HCT116 (cell line): Measurements from ENCODE around the gene TMEM132D. TPM values are rescaled to one million over a fixed set of nuclear protein-coding genes. Genes with fewer than 3 reads are reported as not detected.
"Not testable (repeated sequence)": the region's sequence is repeated elsewhere in the genome, so short reads cannot be mapped to it uniquely, and the experiment has no call there.

Experiments used
- ATAC-seq: fragments of 200-7000 bp; cut with Tn5 transposase; 2 replicates; pipeline ENCODE4 v1.9.1; 2020; ENCODE audit warnings: mild to moderate bottlenecking, moderate library complexity
- BruUV-seq: library from RNA; stranded (reverse); fragments of 400-500 nt; replicated peaks from 2 replicates; lab custom pipeline; 2021; lab: Mats Ljungman, UMichigan
- CTCF ChIA-PET: fragments of 300-600 bp; sonication (Branson Sonifier 250); formaldehyde crosslinking; loops from one replicate; lab custom pipeline; 2021; ENCODE audit warnings: antibody characterized with exemption; lab: Charles Lee
- POLR2A ChIA-PET: fragments of 300-600, 350-600 bp; sonication (Branson Sonifier 250); formaldehyde crosslinking; loops from one replicate; lab custom pipeline; 2021; ENCODE audit warnings: antibody characterized with exemption; lab: Charles Lee
- RAD21 ChIA-PET, 2 experiments: fragments of 300-600 bp; sonication (Branson Sonifier 250); formaldehyde crosslinking; loops; one replicate each; lab custom pipeline; 2023; ENCODE audit warnings: low total read pairs in 2 of 2; ENCODE audit not compliant: uncharacterized antibody in 2 of 2, unreplicated experiment in 2 of 2, low non-redundant PET in 1 of 2; lab: Charles Lee
- DNase-seq: peaks from one replicate; pipeline ENCODE4 v3.0.0-alpha.2; 2010; ENCODE audit warnings: low read depth, low spot score
- H2AFZ ChIP-seq: fragments of 200-600 bp; shearing (Covaris generic), sonication (generic); 2 replicates; pipeline ENCODE4 v1.6.1; 2017; ENCODE audit warnings: low read depth, mixed run types, mixed read lengths, antibody characterized with exemption, low read length; ENCODE audit not compliant: poor library complexity, severe bottlenecking
- H3K27ac ChIP-seq: 2 replicates; pipeline ENCODE4 v1.5.1; 2012; ENCODE audit warnings: low read depth, low read length
- H3K27me3 ChIP-seq: fragments of 200-600 bp; sonication (generic); 2 replicates; pipeline ENCODE4 v1.6.1; 2016; ENCODE audit warnings: mixed run types, low read length, mixed read lengths; ENCODE audit not compliant: insufficient read depth
- H3K36me3 ChIP-seq, 2 experiments: fragments of 200-500 bp in 1 of 2; fragments of 200-600 bp in 1 of 2; sonication (Bioruptor generic) in 1 of 2; sonication (generic) in 1 of 2; 2 replicates each; pipeline versions ENCODE4 v1.5.1 to v1.6.1; 2014 to 2016; ENCODE audit warnings: low read length in 2 of 2, inconsistent platforms in 1 of 2, mixed read lengths in 1 of 2, mixed run types in 1 of 2; ENCODE audit not compliant: insufficient read depth in 2 of 2, control insufficient read depth in 1 of 2
- H3K4me1 ChIP-seq, 2 experiments: fragments of 200-600 bp in 1 of 2; sonication (generic) in 1 of 2; 2 replicates each; pipeline versions ENCODE4 v1.5.1 to v1.6.1; 2012 to 2017; ENCODE audit warnings: low read length in 2 of 2, inconsistent platforms in 1 of 2, mild to moderate bottlenecking in 1 of 2, mixed read lengths in 1 of 2, mixed run types in 1 of 2, moderate library complexity in 1 of 2; ENCODE audit not compliant: insufficient read depth in 2 of 2, control insufficient read depth in 1 of 2
- H3K4me2 ChIP-seq: fragments of 200-600 bp; sonication (generic); 2 replicates; pipeline ENCODE4 v1.6.1; 2017; ENCODE audit warnings: mixed run types, low read length, mixed read lengths
- H3K4me3 ChIP-seq, 2 experiments: fragments of 200-600 bp in 1 of 2; sonication (generic) in 1 of 2; replicated peaks in 1 of 2; 2 replicates each; pipeline ENCODE4 v1.5.1; 2011 to 2016; ENCODE audit warnings: low read length in 2 of 2, control low read depth in 1 of 2, low read depth in 1 of 2, mild to moderate bottlenecking in 1 of 2, mixed read lengths in 1 of 2, mixed run types in 1 of 2
- H3K79me2 ChIP-seq: fragments of 200-600 bp; sonication (generic); 2 replicates; pipeline ENCODE4 v1.6.1; 2017; ENCODE audit warnings: mild to moderate bottlenecking, mixed run types, low read length, moderate library complexity, mixed read lengths; ENCODE audit not compliant: insufficient read depth
- H3K9ac ChIP-seq: fragments of 200-600 bp; sonication (generic); 2 replicates; pipeline ENCODE4 v1.6.1; 2016; ENCODE audit warnings: low read length, mixed read lengths
- H3K9me2 ChIP-seq: fragments of 200-600 bp; sonication (generic), shearing (Covaris generic); 2 replicates; pipeline ENCODE4 v1.6.1; 2017; ENCODE audit warnings: mixed run types, mild to moderate bottlenecking, moderate library complexity; ENCODE audit not compliant: insufficient read depth
- H3K9me3 ChIP-seq, 2 experiments: fragments of 200-500 bp in 1 of 2; fragments of 200-600 bp in 1 of 2; sonication (Bioruptor generic) in 1 of 2; sonication (generic) in 1 of 2; 2 replicates each; pipeline ENCODE4 v1.6.1; 2014 to 2017; ENCODE audit warnings: low read length in 2 of 2, mixed read lengths in 2 of 2, inconsistent platforms in 1 of 2, low read depth in 1 of 2, mild to moderate bottlenecking in 1 of 2, mixed run types in 1 of 2, moderate library complexity in 1 of 2; ENCODE audit not compliant: control insufficient read depth in 1 of 2, insufficient read depth in 1 of 2
- H4K20me1 ChIP-seq: fragments of 200-600 bp; sonication (generic), shearing (Covaris generic); 2 replicates; pipeline ENCODE4 v1.6.1; 2017; ENCODE audit warnings: mixed run types, mild to moderate bottlenecking, moderate library complexity; ENCODE audit not compliant: insufficient read depth
- CEBPB ChIP-seq: IDR thresholded peaks from 2 replicates; pipeline ENCODE4 v1.6.1; 2012; ENCODE audit warnings: low read depth
- EGR1 ChIP-seq: IDR thresholded peaks from 2 replicates; pipeline ENCODE4 v1.6.1; 2012; ENCODE audit warnings: low read depth
- JUND ChIP-seq: IDR thresholded peaks from 2 replicates; pipeline ENCODE4 v1.6.1; 2012
- RAD21 ChIP-seq: IDR thresholded peaks from 2 replicates; pipeline ENCODE4 v1.6.1; 2012; ENCODE audit warnings: low read depth, mild to moderate bottlenecking
- SP1 ChIP-seq: IDR thresholded peaks from 2 replicates; pipeline ENCODE4 v1.6.1; 2012; ENCODE audit warnings: low read depth
- SRF ChIP-seq: IDR thresholded peaks from 2 replicates; pipeline ENCODE4 v1.6.1; 2012; ENCODE audit warnings: low read depth
- TCF7L2 ChIP-seq: IDR thresholded peaks from 2 replicates; pipeline ENCODE4 v1.7.0; 2011; ENCODE audit warnings: borderline replicate concordance, inconsistent platforms; ENCODE audit not compliant: insufficient read depth, insufficient read length; ENCODE audit errors: extremely low read depth
- ZNF274 ChIP-seq: fragments of 200-500 bp; sonication (Bioruptor generic); IDR thresholded peaks from 2 replicates; pipeline ENCODE4 v1.6.1; 2014; ENCODE audit warnings: mild to moderate bottlenecking, low read depth, low read length, inconsistent platforms
- intact Hi-C: fragments of 100-400 bp; cut with micrococcal nuclease; formaldehyde crosslinking; loops from 2 replicates; pipeline ENCODE4 v1.10.0; 2022
- total RNA-seq: library from RNA; stranded (reverse); gene quantifications from one replicate; pipeline ENCODE4 v1.2.1, GENCODE V29; 2021; ENCODE audit not compliant: unreplicated experiment
- TF ChIP-seq, protein P1 (sequence below): IDR thresholded peaks from 2 replicates; pipeline ENCODE4 v1.6.1; 2012
- TF ChIP-seq, protein P2 (sequence below): IDR thresholded peaks from 2 replicates; pipeline ENCODE4 v1.6.1; 2012

TMEM132D gene
- total RNA-seq, 1 experiment from 2014 or later: not detected

DNA sequence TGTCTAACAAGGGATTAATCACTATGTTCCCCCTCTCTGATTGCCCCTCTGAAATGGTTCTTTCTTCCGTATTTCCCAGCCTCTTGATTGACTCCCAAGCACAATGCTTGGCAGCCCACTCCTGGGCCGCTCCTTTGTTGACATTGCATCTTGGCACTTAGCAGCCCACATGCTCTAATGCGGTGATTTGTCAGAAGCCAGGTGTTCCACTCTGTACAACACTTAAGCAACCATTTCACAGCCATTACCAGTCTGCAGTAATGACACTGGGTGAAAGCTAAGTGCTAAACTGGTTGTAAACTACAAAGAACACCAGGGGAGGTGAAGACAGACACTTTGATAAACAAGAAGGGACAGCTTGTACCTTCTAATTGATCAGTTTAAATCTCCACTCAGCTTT, 353.5 kb downstream of the TMEM132D start:
- CTCF ChIA-PET: no interaction called here

DNA sequence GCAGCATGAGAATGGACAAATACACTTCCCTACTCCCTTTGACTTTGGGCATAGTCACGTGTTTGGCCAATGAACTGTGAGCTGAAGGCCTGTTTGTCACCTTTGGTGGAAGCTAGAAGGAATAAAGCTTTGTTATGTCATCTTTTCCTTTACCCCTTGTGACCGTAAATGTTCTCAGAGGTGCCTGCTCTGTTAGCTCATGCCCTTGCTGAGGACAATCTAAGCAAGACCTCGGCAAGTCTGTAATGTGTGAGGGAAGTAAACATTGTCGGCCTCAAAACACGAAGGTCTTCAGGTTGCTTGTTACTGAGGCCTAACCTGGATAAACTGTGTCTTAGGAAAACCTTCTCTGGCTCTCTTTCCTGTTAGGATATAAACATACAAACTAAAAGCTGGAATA, 354.2 kb downstream of the TMEM132D start:
- DNase-seq (no peak), ATAC-seq (no peak)
- TF ChIP-seq JUND (no peak), TCF7L2 (no peak), CEBPB (no peak), RAD21 (no peak), ZNF274 (no peak), SRF (no peak), EGR1 (no peak)
- TF ChIP-seq, protein P1, sequence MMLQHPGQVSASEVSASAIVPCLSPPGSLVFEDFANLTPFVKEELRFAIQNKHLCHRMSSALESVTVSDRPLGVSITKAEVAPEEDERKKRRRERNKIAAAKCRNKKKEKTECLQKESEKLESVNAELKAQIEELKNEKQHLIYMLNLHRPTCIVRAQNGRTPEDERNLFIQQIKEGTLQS: no peak
- RAD21 ChIA-PET: no interaction called here
- POLR2A ChIA-PET: no interaction called here
- no peak overlapping the region for H3K27ac ChIP-seq
- intact Hi-C loops: no loop called here
- no peaks in the 10 kb centered on the region for H4K20me1 ChIP-seq
- no peaks in the 10 kb centered on the region for H3K79me2 ChIP-seq
- H3K4me2 ChIP-seq: no peak overlapping the region
- H3K36me3 ChIP-seq: no peaks in the 10 kb centered on the region
- H3K4me3 ChIP-seq: no peak overlapping the region
- H3K9ac ChIP-seq: no peak overlapping the region
- CTCF ChIA-PET: no interaction called here
- peaks cover under 1 to 34% of the 10 kb centered on the region in 2 experiments; a peak in 2 of 4 replicates for H3K9me3 ChIP-seq
- no peaks in the 10 kb centered on the region for H3K9me2 ChIP-seq
- H3K27me3 ChIP-seq: no peaks in the 10 kb centered on the region
- no TSS peak for BruUV-seq
- H3K4me1 ChIP-seq: no peaks in the 10 kb centered on the region
- H2AFZ ChIP-seq: no peak overlapping the region

More for the DNA sequence above, 353.5 kb downstream of the TMEM132D start:
- intact Hi-C loops: no loop called here
- DNase-seq (no peak), ATAC-seq (no peak)
- Histone ChIP-seq H3K27ac (no peak overlapping the region), H3K4me1 (no peaks in the 10 kb centered on the region), H4K20me1 (no peaks in the 10 kb centered on the region), H3K27me3 (no peaks in the 10 kb centered on the region), H3K36me3 (no peaks in the 10 kb centered on the region), H3K4me2 (no peak overlapping the region), H3K9me3 (peaks cover 7 to 36% of the 10 kb centered on the region in 2 experiments; a peak in 2 of 4 replicates), H3K79me2 (no peaks in the 10 kb centered on the region), H2AFZ (no peak overlapping the region), H3K9ac (no peak overlapping the region), H3K4me3 (no peak overlapping the region), H3K9me2 (no peaks in the 10 kb centered on the region)
- ChIA-PET POLR2A (no interaction called here), RAD21 (no interaction called here)
- BruUV-seq: no TSS peak
- TF ChIP-seq EGR1 (no peak), SP1 (no peak), TCF7L2 (no peak), RAD21 (no peak)
- TF ChIP-seq, protein P2, sequence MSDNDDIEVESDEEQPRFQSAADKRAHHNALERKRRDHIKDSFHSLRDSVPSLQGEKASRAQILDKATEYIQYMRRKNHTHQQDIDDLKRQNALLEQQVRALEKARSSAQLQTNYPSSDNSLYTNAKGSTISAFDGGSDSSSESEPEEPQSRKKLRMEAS: no peak

DNA sequence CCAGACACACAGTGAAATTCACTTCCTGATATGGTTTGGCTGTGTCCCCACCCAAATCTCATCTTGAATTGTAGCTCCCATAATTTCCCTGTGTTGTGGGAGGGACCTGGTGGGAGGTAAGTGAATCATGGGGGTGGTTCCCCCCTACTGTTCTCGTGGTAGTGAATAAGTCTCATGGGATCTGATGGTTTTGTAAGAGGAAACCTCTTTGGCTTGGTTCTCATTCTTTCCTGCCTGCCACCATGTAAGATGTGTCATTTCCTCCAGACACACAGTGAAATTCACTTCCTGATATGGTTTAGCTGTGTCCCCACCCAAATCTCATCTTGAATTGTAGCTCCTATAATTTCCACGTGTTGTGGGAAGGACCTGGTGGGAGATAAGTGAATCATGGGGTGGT, 354.8 kb downstream of the TMEM132D start:
- H3K4me3 ChIP-seq, H3K4me1 ChIP-seq, BruUV-seq, H3K4me2 ChIP-seq, H3K36me3 ChIP-seq, H4K20me1 ChIP-seq, POLR2A ChIA-PET, RAD21 ChIA-PET, H3K9ac ChIP-seq, H3K27ac ChIP-seq, H3K79me2 ChIP-seq, H2AFZ ChIP-seq, H3K9me2 ChIP-seq, ATAC-seq, DNase-seq, CTCF ChIA-PET, intact Hi-C loops, H3K27me3 ChIP-seq: not testable (repeated sequence)
- peaks cover 0 to 32% of the 10 kb centered on the region in 2 experiments; a peak in 2 of 4 replicates for H3K9me3 ChIP-seq
